ENCODE data around the gene ZSCAN20.

ZSCAN20 gene

DNA sequence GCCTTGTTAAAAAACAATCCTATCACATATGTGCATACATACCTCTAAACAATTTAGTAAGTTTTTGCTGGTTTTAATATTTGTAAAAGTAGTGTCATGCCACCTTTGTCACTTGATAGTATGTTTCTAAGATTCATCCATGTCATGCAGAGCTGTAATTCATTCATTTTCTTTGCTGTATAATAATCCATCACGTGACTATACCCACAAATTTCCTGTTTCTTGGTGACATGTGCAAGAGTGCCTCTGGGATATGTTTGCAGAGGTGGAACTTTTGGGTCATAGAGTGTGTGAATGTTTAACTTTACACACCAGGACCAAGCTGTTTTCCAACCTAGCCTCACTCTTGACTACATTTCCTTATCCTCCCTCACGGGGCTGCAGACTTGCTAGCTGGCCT is 62.9 kb downstream of the ZSCAN20 start:
- no peak for FAIRE-seq

DNA sequence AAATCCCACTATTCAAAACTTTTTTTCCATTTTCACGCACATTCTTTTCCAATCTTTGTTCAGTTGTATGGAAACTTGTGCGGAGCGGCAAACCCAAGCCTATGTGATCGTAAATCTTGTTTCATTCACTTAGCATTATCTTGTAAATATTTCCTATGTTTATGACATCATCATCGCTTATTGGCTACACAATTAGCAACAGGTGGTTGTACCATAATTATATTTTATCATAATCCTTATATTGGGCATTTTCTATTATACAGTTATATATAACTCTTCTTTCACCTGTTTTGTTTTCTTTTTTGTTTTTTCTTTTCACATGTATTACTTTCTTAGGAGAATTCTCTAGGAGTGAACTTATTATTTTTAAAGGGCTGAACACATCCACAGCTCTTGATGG is 65.4 kb downstream of the ZSCAN20 start:
- no peak for FAIRE-seq

DNA sequence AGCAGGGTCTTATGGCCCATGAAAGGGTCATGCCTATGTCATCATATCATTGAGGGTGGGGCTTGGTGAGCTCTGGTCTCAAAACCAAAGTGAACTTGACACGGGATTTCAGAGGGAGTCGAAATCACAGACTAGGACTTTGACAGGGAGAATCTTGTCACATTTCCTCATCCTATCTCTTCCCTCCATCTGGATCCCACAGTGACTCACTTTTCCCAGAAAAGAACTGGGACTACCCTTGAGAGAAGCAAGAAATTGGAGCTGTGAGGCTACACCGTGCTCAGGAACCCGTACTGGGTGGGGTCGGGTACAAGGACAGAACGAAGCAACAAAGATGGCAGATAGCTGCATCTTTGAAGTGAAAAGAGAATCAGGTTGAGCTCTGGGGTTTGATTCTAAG is 69.5 kb downstream of the ZSCAN20 start:
- FAIRE-seq: no peak
